OCI-LY7 (cell line): ENCODE data around the gene ECE1. TPM values are rescaled to one million over a fixed set of nuclear protein-coding genes. Genes with fewer than 3 reads are reported as not detected.

Source experiments
- BruUV-seq: library from RNA; stranded (reverse); fragments of 400-500 nt; replicated peaks from 2 replicates; lab custom pipeline; 2021; lab: Mats Ljungman, UMichigan
- CTCF ChIA-PET: fragments of 300-600 bp; sonication (Branson Sonifier 250); formaldehyde crosslinking; loops from one replicate; lab custom pipeline; 2022; ENCODE audit warnings: antibody characterized with exemption; ENCODE audit not compliant: unreplicated experiment; lab: Charles Lee
- POLR2A ChIA-PET: fragments of 300-600 bp; sonication (Branson Sonifier 250); formaldehyde crosslinking; loops from one replicate; lab custom pipeline; 2022; ENCODE audit warnings: antibody characterized with exemption; lab: Charles Lee
- DNase-seq: peaks from one replicate; pipeline ENCODE4 v3.0.0-alpha.2; 2015; ENCODE audit warnings: low spot score
- H2AFZ ChIP-seq: fragments of 200-600 bp; sonication (generic), shearing (Covaris generic); 2 replicates; pipeline ENCODE4 v1.6.1; 2014; ENCODE audit warnings: mild to moderate bottlenecking, antibody characterized with exemption, low read length, moderate library complexity
- H3K27ac ChIP-seq: fragments of 200-600 bp; sonication (generic); 2 replicates; pipeline ENCODE4 v1.5.1; 2014; ENCODE audit warnings: mixed run types, low read depth, mild to moderate bottlenecking, moderate library complexity, low read length, inconsistent platforms; ENCODE audit not compliant: poor library complexity, severe bottlenecking
- H3K36me3 ChIP-seq: fragments of 200-600 bp; sonication (generic); 2 replicates; pipeline ENCODE4 v1.6.1; 2014; ENCODE audit warnings: mild to moderate bottlenecking, antibody characterized with exemption, low read length, moderate library complexity, mixed read lengths; ENCODE audit not compliant: insufficient read depth
- H3K4me1 ChIP-seq: fragments of 200-600 bp; sonication (generic); 2 replicates; pipeline ENCODE4 v1.5.1; 2014; ENCODE audit warnings: mild to moderate bottlenecking, low read length; ENCODE audit not compliant: insufficient read depth, poor library complexity, severe bottlenecking
- H3K4me2 ChIP-seq: fragments of 200-600 bp; sonication (generic); 2 replicates; pipeline ENCODE4 v1.6.1; 2014; ENCODE audit warnings: mild to moderate bottlenecking, low read length
- H3K4me3 ChIP-seq: fragments of 200-600 bp; sonication (generic); 2 replicates; pipeline ENCODE4 v1.5.1; 2014; ENCODE audit warnings: mild to moderate bottlenecking, low read depth, low read length; ENCODE audit not compliant: poor library complexity, severe bottlenecking
- H3K79me2 ChIP-seq: fragments of 200-600 bp; sonication (generic); 2 replicates; pipeline ENCODE4 v1.6.1; 2016; ENCODE audit warnings: low read depth, mild to moderate bottlenecking, low read length, moderate library complexity, mixed read lengths; ENCODE audit not compliant: insufficient read depth
- H3K9me2 ChIP-seq: fragments of 200-600 bp; sonication (generic); 2 replicates; pipeline ENCODE4 v1.6.1; 2016; ENCODE audit warnings: mild to moderate bottlenecking, low read length, mixed read lengths; ENCODE audit not compliant: insufficient read depth
- H3K9me3 ChIP-seq: fragments of 200-600 bp; sonication (generic); 2 replicates; pipeline ENCODE4 v1.6.1; 2014; ENCODE audit warnings: mild to moderate bottlenecking, mixed run types, low read length, mixed read lengths
- H4K20me1 ChIP-seq: fragments of 200-600 bp; sonication (generic); 2 replicates; pipeline ENCODE4 v1.6.1; 2014; ENCODE audit warnings: mild to moderate bottlenecking, antibody characterized with exemption, low read length, moderate library complexity, mixed read lengths; ENCODE audit not compliant: insufficient read depth
- EZH2phosphoT487 ChIP-seq: fragments of 200-600 bp; sonication (generic); IDR thresholded peaks from 2 replicates; pipeline ENCODE4 v1.6.1; 2018; ENCODE audit warnings: low read depth, borderline replicate concordance, mild to moderate bottlenecking, mixed run types, antibody characterized with exemption, low read length, moderate library complexity, mixed read lengths
- intact Hi-C: fragments of 100-400 bp; cut with micrococcal nuclease; formaldehyde crosslinking; loops from one replicate; pipeline ENCODE4 v1.10.0; 2022; ENCODE audit not compliant: unreplicated experiment
- total RNA-seq, 2 experiments: library from RNA; depleted of rRNA in 1 of 2; stranded (reverse); fragments of >200 nt in 1 of 2; shearing (Covaris generic) in 1 of 2; gene quantifications; 2 replicates each; pipeline ENCODE4 v1.2.3, GENCODE V29; 2014 to 2022
- TF ChIP-seq, protein P1 (sequence below): fragments of 200-600 bp; sonication (generic); conservative IDR thresholded peaks from 2 replicates; pipeline ENCODE4 v1.5.1; 2014; ENCODE audit warnings: mild to moderate bottlenecking, antibody characterized with exemption, low read length, moderate library complexity, mixed read lengths

Gene ECE1
- total RNA-seq, 2 experiments from 2014 or later, result 20.0 to 32.8 TPM

- TF ChIP-seq, protein P1, sequence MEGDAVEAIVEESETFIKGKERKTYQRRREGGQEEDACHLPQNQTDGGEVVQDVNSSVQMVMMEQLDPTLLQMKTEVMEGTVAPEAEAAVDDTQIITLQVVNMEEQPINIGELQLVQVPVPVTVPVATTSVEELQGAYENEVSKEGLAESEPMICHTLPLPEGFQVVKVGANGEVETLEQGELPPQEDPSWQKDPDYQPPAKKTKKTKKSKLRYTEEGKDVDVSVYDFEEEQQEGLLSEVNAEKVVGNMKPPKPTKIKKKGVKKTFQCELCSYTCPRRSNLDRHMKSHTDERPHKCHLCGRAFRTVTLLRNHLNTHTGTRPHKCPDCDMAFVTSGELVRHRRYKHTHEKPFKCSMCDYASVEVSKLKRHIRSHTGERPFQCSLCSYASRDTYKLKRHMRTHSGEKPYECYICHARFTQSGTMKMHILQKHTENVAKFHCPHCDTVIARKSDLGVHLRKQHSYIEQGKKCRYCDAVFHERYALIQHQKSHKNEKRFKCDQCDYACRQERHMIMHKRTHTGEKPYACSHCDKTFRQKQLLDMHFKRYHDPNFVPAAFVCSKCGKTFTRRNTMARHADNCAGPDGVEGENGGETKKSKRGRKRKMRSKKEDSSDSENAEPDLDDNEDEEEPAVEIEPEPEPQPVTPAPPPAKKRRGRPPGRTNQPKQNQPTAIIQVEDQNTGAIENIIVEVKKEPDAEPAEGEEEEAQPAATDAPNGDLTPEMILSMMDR, result no peak
- TF ChIP-seq EZH2phosphoT487, result no peak
- H3K36me3 ChIP-seq, result no peaks in the 10 kb centered on the region
- peaks cover 18% of the 10 kb centered on the region for H3K4me1 ChIP-seq
- POLR2A ChIA-PET, result interaction anchor here (0.7 kb wide), 1 partner anchor 1857 kb away, joined by 5 read pairs; no protein-coding TSS in a partner anchor
- no TSS peak for BruUV-seq
- no peak overlapping the region for H3K27ac ChIP-seq
- no peak for DNase-seq
- no peak overlapping the region for H2AFZ ChIP-seq
- H3K9me3 ChIP-seq, result no peaks in the 10 kb centered on the region
- no peak overlapping the region for H3K4me2 ChIP-seq
- H3K4me3 ChIP-seq, result no peak overlapping the region
- CTCF ChIA-PET, result no interaction called here
- H3K79me2 ChIP-seq, result no peaks in the 10 kb centered on the region
- H3K9me2 ChIP-seq, result no peaks in the 10 kb centered on the region
- intact Hi-C loops, result no loop called here
- no peaks in the 10 kb centered on the region; the same call in 1 of the 2 replicates for H4K20me1 ChIP-seq
Measured at GRCh38 chr1:21301794-21302440, 11.7 kb upstream of the ECE1 start.

DNA sequence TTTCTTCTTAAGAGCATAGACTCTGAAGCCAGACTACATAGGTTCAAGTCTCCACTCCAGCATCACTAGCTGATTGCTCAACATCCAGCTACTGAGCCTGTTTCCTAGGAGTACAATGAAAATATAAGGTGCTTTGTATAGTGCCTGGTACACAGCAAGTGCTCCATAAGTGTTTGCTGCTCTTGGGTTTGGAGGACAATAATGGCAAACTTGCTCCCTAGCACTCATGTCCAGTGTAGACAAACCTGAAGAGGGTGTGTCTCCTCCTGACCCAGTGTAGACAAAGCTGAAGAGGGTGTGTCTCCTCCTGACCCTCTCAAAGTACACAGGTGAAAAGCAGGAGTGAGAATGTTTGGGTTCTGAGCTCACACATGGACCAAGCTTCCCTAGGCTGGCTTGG lies 10.5 kb upstream of the ECE1 start:
- no TSS peak for BruUV-seq
- Histone ChIP-seq H3K4me1 (peaks cover 29% of the 10 kb centered on the region), H4K20me1 (no peaks in the 10 kb centered on the region; the same call in 1 of the 2 replicates), H3K27ac (no peak overlapping the region), H3K79me2 (no peaks in the 10 kb centered on the region), H3K36me3 (no peaks in the 10 kb centered on the region), H3K9me3 (no peaks in the 10 kb centered on the region), H3K4me3 (no peak overlapping the region), H2AFZ (no peak overlapping the region), H3K4me2 (no peak overlapping the region), H3K9me2 (no peaks in the 10 kb centered on the region)
- TF ChIP-seq, protein P1, result no peak
- TF ChIP-seq EZH2phosphoT487, result no peak
- POLR2A ChIA-PET, result interaction anchor here (0.6 to 1.7 kb wide), 2 partner anchors 44 to 344 kb away, joined by 3 read pairs; no protein-coding TSS in a partner anchor
- CTCF ChIA-PET, result interaction anchor here (0.6 kb wide), 1 partner anchor 45 kb away, joined by 4 read pairs; no protein-coding TSS in a partner anchor
- intact Hi-C loops, result no loop called here
- DNase-seq, result no peak
